Measurements from ENCODE around the gene U2SURP. TPM values are rescaled to one million over a fixed set of nuclear protein-coding genes. Genes with fewer than 3 reads are reported as not detected.
A peak's percentile ranks its signal among the peaks of the same experiment; 100 is the strongest.
"Not testable (repeated sequence)": the region's sequence is repeated elsewhere in the genome, so short reads cannot be mapped to it uniquely, and the experiment has no call there.

The U2SURP gene
- total RNA-seq, 2 donors from 2014 or later, result 157 to 179 TPM

DNA sequence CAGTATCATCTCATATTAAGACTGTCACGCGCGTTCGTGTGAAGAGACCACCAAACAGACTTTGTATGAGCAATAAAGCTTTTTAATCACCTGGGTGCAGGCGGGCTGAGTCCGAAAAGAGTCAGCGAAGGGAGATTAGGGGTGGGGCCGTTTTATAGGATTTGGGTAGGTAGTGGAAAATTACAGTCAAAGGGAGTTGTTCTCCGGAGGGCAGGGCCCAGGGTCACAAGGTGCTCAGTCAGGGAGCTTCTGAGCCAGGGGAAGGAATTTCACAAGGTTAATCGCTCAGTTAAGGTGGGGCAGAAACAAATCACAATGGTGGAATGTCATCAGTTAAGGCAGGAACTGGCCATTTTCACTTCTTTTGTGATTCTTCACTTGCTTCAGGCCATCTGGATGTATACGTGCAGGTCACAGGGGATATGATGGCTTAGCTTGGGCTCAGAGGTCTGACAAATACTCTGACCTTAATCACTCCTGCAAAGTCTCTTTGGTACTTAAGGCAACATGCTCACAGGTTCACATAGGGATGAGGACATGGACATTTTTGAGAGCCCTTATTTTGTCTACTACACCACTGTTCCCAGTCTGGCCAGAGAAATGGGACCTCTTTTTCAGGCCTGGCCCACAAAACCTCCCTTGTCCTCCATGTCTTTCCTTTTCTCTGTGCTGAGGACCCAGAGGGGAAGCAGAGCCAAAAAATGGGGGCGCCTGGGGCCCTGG is 71.1 kb downstream of the U2SURP start:
- not testable (repeated sequence) for H3K4me3 Mint-ChIP-seq; H3K4me1 Mint-ChIP-seq (ENCODE audit: low read depth); DNase-seq; ATAC-seq (replicated peaks in 1 of 2); H3K27me3 Mint-ChIP-seq (ENCODE audit: low read depth); H3K9me3 Mint-ChIP-seq; H3K36me3 Mint-ChIP-seq (ENCODE audit: insufficient read depth in 2 of 2)
- peak overlapping the region; percentile 1 for H3K27ac Mint-ChIP-seq

DNA sequence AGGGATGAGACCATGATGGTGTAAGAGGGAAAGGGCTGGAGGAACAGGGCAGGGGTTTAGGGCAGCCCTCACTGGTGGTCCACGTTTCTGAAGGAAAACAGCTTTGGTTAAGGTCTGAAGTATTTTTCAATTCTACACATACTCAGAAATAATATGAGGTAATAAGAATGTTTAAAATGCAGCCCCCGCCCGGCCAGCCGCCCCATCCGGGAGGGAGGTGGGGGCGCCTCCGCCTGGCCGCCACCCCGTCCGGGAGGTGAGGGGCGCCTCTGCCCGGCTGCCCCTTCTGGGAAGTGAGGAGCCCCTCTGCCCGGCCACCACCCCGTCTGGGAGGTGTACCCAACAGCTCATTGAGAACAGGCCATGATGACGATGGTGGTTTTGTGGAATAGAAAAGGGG is 72.2 kb downstream of the U2SURP start:
- not testable (repeated sequence) for H3K36me3 Mint-ChIP-seq (ENCODE audit: insufficient read depth in 2 of 2); H3K9me3 Mint-ChIP-seq; H3K4me3 Mint-ChIP-seq; H3K4me1 Mint-ChIP-seq (ENCODE audit: low read depth); H3K27me3 Mint-ChIP-seq (ENCODE audit: low read depth); ATAC-seq (replicated peaks in 1 of 2); H3K27ac Mint-ChIP-seq; DNase-seq

DNA sequence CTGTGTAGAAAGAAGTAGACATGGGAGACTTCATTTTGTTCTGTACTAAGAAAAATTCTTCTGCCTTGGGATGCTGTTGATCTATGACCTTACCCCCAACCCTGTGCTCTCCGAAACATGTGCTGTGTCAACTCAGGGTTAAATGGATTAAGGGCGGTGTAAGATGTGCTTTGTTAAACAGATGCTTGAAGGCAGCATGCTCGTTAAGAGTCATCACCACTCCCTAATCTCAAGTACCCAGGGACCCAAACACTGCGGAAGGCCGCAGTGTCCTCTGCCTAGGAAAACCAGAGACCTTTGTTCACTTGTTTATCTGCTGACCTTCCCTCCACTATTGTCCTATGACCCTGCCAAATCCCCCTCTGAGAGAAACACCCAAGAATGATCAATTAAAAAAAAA is 72.6 kb downstream of the U2SURP start:
- not testable (repeated sequence) for H3K4me1 Mint-ChIP-seq (ENCODE audit: low read depth); ATAC-seq (replicated peaks in 1 of 2); H3K36me3 Mint-ChIP-seq (ENCODE audit: insufficient read depth in 2 of 2); H3K27me3 Mint-ChIP-seq (ENCODE audit: low read depth); DNase-seq; H3K27ac Mint-ChIP-seq; H3K4me3 Mint-ChIP-seq; H3K9me3 Mint-ChIP-seq

DNA sequence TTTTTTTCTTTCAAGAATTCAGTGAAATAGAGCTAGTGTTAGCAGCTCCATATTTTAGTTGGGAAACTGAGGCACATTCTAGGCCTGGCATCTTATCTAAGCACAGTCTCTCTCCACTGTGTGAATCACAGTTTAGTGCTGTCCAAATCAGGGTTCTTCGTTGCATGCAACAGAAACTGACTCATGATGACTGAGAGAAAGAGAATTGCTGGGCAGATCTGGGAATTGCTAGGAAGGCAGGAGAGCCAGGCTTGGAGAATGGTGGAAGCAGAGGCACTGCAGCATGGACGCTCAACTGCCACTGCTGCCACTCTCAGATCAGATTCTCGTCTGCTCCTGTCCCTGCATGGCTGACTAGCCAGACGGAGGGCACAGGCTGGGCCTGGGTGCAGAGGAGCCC is 77.5 kb downstream of the U2SURP start:
- DNase-seq (no peak), ATAC-seq (replicated peaks in 1 of 2) (no peak)
- peaks cover 34% of the 10 kb centered on the region for H3K4me1 Mint-ChIP-seq (ENCODE audit: low read depth)
- no peak overlapping the region for H3K27ac Mint-ChIP-seq
- H3K36me3 Mint-ChIP-seq (ENCODE audit: insufficient read depth in 2 of 2), result no peaks in the 10 kb centered on the region
- H3K27me3 Mint-ChIP-seq (ENCODE audit: low read depth), result no peaks in the 10 kb centered on the region
- no peaks in the 10 kb centered on the region for H3K9me3 Mint-ChIP-seq
- no peak overlapping the region for H3K4me3 Mint-ChIP-seq

DNA sequence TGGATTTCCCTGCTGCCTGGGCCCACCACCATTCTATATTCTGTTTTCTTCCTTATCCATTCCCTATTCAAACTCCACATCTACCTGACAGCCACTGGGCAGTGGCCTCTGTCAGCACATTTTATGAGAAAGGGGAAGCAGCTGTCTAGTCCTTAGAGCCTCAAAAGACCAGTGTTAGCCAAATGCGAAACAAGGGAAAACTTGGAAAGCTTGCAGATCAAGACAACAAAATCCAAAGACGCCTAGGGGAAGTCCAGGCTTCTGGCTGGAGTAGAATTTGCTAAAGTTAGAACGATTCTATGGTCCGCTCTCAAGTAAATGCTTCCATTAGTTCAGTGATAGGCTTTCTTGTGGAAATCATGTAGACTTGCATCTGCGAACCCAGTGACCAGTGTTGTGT is 78.8 kb downstream of the U2SURP start:
- ATAC-seq (replicated peaks in 1 of 2) (no peak), DNase-seq (no peak)
- Mint-ChIP-seq H3K36me3 (ENCODE audit: insufficient read depth in 2 of 2) (peaks cover 0 to 2% of the 10 kb centered on the region in 2 donors), H3K4me3 (no peak overlapping the region), H3K27me3 (ENCODE audit: low read depth) (no peaks in the 10 kb centered on the region), H3K27ac (no peak overlapping the region), H3K4me1 (ENCODE audit: low read depth) (peaks cover 42% of the 10 kb centered on the region), H3K9me3 (no peaks in the 10 kb centered on the region)

DNA sequence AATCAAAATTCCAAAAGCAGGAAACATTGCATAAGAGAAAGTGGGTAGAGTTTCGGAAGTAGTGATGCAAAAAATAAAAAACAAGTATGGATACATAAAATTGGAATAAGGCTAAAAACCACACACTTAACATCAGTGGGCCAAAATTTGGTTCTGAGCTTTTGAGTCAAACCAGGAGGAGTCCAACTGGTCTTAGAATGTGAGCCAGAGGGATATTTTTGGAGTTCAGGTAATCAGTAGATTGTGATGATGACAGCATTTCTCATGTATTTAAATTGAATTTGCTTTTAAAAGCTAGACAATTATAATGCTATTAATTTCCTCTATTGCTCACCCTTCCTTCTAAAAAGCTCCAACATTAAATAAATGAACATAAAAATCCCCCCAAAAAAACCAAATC is 80.0 kb downstream of the U2SURP start:
- H3K27me3 Mint-ChIP-seq (ENCODE audit: low read depth), result no peaks in the 10 kb centered on the region
- DNase-seq (no peak), ATAC-seq (replicated peaks in 1 of 2) (no peak)
- H3K4me1 Mint-ChIP-seq (ENCODE audit: low read depth), result peaks cover 43% of the 10 kb centered on the region
- no peaks in the 10 kb centered on the region for H3K9me3 Mint-ChIP-seq
- peaks cover 0 to 2% of the 10 kb centered on the region in 2 donors for H3K36me3 Mint-ChIP-seq (ENCODE audit: insufficient read depth in 2 of 2)
- H3K4me3 Mint-ChIP-seq, result peak overlapping the region; percentile 55 to 75
- peak overlapping the region; percentile 29 for H3K27ac Mint-ChIP-seq

DNA sequence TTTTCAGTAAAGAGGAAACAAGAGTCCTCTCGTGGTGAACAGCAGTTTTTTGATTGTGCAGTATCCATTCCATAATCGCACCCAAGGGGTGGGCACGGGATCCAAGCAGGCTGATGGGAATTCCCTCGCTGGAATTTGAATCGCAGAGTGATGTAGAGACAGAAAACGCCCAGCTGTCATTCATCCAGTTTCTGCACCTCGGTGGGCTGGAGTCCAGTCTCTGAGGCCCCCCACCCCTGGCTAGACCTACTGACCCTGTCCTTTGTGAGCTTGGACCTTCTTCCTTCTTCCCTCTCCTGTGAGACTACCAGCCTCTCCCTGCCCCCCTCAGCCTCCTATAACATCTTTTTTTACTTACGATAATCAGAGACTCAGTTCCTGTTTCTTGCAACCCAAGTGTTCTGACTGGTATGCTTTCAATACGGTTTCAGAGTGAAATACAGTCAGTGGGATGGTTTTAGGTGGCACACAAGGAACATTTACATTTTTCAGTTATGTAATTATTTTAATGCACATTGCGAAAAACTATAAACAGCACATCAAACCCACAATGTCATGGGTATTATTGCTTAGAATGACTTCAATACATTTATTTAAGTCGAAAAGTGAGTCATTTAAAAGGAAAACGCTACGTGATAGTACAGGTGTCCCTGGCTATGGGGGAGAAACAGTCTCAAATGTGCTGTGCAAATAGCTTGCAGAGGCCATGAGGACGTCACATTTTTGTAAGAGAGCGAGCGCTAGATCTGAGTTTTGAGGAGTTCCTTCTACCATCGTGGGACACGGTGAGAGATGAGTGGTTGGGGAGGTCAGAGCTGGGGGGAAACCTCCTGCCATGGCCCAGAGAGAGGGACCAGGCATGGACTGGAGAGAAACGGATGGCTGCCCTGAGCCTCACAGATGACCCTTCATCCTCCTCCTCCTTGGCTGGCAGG is 80.7 kb downstream of the U2SURP start:
- Mint-ChIP-seq H3K27ac (peak overlapping the region; percentile 35), H3K36me3 (ENCODE audit: insufficient read depth in 2 of 2) (peaks cover 0 to 2% of the 10 kb centered on the region in 2 donors), H3K4me1 (ENCODE audit: low read depth) (peaks cover 43% of the 10 kb centered on the region), H3K27me3 (ENCODE audit: low read depth) (no peaks in the 10 kb centered on the region), H3K9me3 (no peaks in the 10 kb centered on the region), H3K4me3 (peak overlapping the region; percentile 55 to 75)
- ATAC-seq (replicated peaks in 1 of 2) (peak; percentile 87 to 89), DNase-seq (peak; percentile 27 to 45)

DNA sequence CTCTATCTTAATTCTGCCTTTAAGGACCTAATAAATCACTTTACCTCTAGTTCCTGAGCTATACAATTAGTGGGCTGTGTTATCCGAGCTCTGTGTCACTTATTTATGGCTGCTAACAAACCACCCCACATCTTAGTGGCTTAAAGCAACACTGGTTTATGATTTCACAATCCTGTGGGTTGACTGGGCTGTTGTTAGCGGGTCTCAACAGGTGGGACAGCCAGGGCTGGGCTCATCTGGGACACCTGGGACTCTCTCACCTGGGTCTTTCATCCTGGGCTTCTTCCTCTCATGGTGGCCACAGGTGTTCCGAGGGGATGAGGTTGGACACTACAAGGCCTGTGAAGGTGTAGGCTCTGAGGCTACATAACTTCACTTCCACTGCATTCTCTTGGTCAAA is 82.4 kb downstream of the U2SURP start:
- no peaks in the 10 kb centered on the region for H3K9me3 Mint-ChIP-seq
- peak overlapping the region in 1 of 2 donors; percentile 30 for H3K4me3 Mint-ChIP-seq
- H3K27ac Mint-ChIP-seq, result no peak overlapping the region
- no peak for ATAC-seq (replicated peaks in 1 of 2)
- no peak for DNase-seq
- H3K36me3 Mint-ChIP-seq (ENCODE audit: insufficient read depth in 2 of 2), result peaks cover 0 to 2% of the 10 kb centered on the region in 2 donors
- no peaks in the 10 kb centered on the region for H3K27me3 Mint-ChIP-seq (ENCODE audit: low read depth)
- H3K4me1 Mint-ChIP-seq (ENCODE audit: low read depth), result peaks cover 36% of the 10 kb centered on the region

DNA sequence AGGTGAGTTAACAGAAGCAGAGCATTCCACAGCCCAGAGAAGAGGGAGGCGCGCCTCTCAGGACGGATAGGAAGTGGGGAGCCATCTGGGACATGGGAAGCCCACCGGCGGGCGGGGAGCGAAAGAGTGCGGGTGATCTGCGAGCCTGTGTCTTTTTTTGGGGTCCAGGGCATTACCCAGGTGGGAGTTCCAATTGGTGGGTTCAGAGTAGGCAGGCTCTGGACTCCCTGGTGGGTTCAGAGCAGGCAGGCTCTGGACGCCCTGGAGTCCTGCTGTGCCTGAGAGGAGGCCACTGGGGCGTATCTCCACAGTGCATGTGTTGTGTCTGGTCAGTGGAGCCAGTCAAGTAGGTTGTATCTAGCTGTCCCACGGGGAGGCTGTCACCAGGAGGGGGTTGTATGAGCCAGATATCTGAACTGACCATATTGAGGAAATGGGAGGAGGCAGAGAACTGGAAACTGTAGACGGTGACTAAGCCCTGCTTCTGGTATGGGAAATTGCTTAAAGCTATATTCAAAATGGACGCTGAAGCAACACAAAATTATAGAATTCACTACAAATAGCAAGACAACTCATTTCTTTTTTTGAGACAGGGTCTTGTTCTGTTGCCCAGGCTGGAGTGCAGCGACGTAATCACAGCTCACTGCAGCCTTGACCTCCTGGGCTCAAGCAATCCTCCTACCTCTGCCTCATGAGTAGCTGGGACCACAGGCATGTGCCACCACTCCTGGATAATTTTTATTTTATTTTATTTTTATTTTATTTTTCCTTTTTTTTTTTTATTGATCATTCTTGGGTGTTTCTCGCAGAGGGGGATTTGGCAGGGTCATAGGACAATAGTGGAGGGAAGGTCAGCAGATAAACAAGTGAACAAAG is 83.7 kb downstream of the U2SURP start:
- H3K4me3 Mint-ChIP-seq, result peak overlapping the region; percentile 6
- H3K27ac Mint-ChIP-seq, result peak overlapping the region; percentile 8
- DNase-seq, result no peak

DNA sequence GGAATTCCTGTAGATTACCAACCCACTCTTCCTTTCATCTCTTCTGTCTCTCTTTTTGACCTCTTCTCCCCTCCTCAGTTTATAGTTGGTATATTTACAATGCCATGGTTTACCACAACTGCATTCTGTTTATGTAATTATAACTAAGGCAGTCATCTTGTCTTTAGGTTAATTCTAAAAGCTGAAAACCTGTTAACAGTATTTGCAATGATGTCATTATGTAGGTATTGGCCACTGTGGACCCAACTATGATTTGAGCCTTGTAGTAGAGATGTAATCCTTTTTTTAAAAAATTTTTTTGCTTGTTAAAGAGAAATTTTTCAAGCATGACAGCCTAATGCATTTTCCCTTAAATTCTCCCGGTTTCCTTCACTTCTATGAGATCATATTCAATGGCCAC is 87.5 kb downstream of the U2SURP start:
- no peak overlapping the region for H3K27ac Mint-ChIP-seq
- peaks cover 8% of the 10 kb centered on the region for H3K4me1 Mint-ChIP-seq (ENCODE audit: low read depth)
- DNase-seq, result no peak
- no peak overlapping the region for H3K4me3 Mint-ChIP-seq
- H3K27me3 Mint-ChIP-seq (ENCODE audit: low read depth), result no peaks in the 10 kb centered on the region
- peaks cover 1 to 2% of the 10 kb centered on the region in 2 donors for H3K36me3 Mint-ChIP-seq (ENCODE audit: insufficient read depth in 2 of 2)
- no peaks in the 10 kb centered on the region for H3K9me3 Mint-ChIP-seq
- no peak for ATAC-seq (replicated peaks in 1 of 2)

More for the DNA sequence above, 83.7 kb downstream of the U2SURP start:
- H3K4me1 Mint-ChIP-seq (ENCODE audit: low read depth), result peaks cover 32% of the 10 kb centered on the region
- no peaks in the 10 kb centered on the region for H3K27me3 Mint-ChIP-seq (ENCODE audit: low read depth)
- H3K36me3 Mint-ChIP-seq (ENCODE audit: insufficient read depth in 2 of 2), result peaks cover 0 to 2% of the 10 kb centered on the region in 2 donors
- peak in 1 of 2 donors; percentile 23 for ATAC-seq (replicated peaks in 1 of 2)
- no peaks in the 10 kb centered on the region for H3K9me3 Mint-ChIP-seq

DNA sequence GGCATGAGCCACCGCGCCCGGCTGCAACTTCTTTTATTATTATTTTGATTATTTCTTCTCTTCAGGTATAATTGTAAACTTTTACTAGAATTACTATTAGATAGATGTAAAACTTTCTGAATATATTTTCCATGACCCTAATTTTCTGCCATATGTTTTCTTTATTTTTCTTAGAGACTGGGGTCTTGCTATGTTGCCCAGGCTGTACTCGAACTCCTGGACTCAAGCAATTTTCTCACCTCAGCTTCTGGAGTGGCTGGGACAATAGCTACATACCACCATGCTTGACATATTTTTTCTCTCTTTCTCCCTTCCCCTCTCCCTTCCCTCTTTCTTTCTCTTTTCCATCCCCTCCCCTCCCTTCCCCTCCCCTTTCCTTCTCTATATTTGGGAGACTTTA is 88.6 kb downstream of the U2SURP start:
- H3K4me3 Mint-ChIP-seq, result no peak overlapping the region
- peaks cover 3% of the 10 kb centered on the region for H3K4me1 Mint-ChIP-seq (ENCODE audit: low read depth)
- DNase-seq, result no peak
- H3K9me3 Mint-ChIP-seq, result no peaks in the 10 kb centered on the region
- H3K36me3 Mint-ChIP-seq (ENCODE audit: insufficient read depth in 2 of 2), result peaks cover 0 to 1% of the 10 kb centered on the region in 2 donors
- H3K27ac Mint-ChIP-seq, result no peak overlapping the region
- no peaks in the 10 kb centered on the region for H3K27me3 Mint-ChIP-seq (ENCODE audit: low read depth)
- ATAC-seq (replicated peaks in 1 of 2), result no peak

DNA sequence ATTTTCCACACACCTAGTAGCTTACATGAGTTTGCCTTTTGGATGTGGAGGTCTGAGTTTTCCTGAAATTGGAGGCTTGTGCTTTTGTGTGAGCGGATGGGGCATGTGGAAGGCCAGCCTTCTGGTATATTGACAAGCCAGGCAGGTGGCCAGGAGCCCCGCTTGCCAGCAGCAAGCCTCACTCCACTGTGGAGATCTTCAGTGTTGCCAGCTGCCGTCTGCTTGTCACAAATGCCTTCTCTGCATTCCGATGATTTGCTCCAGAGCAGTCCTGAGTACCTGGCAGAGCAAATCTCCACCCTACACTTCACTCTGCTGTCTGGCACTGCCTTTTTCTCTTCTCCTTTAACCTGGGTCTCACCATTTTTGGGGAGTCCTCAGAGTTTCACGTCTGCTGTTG is 89.1 kb downstream of the U2SURP start:
- H3K4me1 Mint-ChIP-seq (ENCODE audit: low read depth), result no peaks in the 10 kb centered on the region
- DNase-seq (no peak), ATAC-seq (replicated peaks in 1 of 2) (no peak)
- no peaks in the 10 kb centered on the region for H3K9me3 Mint-ChIP-seq
- H3K27me3 Mint-ChIP-seq (ENCODE audit: low read depth), result no peaks in the 10 kb centered on the region
- no peak overlapping the region for H3K4me3 Mint-ChIP-seq
- H3K36me3 Mint-ChIP-seq (ENCODE audit: insufficient read depth in 2 of 2), result peaks cover 0 to 1% of the 10 kb centered on the region in 2 donors
- no peak overlapping the region for H3K27ac Mint-ChIP-seq
